Osteoblast (primary cell): ENCODE results near the gene SDHA. TPM values are rescaled to one million over a fixed set of nuclear protein-coding genes. Genes with fewer than 3 reads are reported as not detected.

ENCODE experiments used
- DNase-seq: peaks from one replicate; pipeline ENCODE4 v3.0.0; 2011; ENCODE audit warnings: low spot score, mixed read lengths; ENCODE audit not compliant: insufficient read length; ENCODE audit errors: missing footprints
- H2AFZ ChIP-seq: 2 replicates; pipeline ENCODE4 v1.6.0; 2011; ENCODE audit warnings: mild to moderate bottlenecking, low read length
- H3K27ac ChIP-seq: 2 replicates; pipeline ENCODE4 v1.5.1; 2011; ENCODE audit warnings: mild to moderate bottlenecking, low read depth, low read length, moderate library complexity
- H3K27me3 ChIP-seq: 2 replicates; pipeline ENCODE4 v1.6.0; 2012; ENCODE audit warnings: mild to moderate bottlenecking, control low read depth, inconsistent platforms, low read length, moderate library complexity; ENCODE audit not compliant: insufficient read depth
- H3K36me3 ChIP-seq: 2 replicates; pipeline ENCODE4 v1.5.1; 2011; ENCODE audit warnings: mild to moderate bottlenecking, low read length, control low read depth, moderate library complexity; ENCODE audit not compliant: insufficient read depth
- H3K4me1 ChIP-seq: 2 replicates; pipeline ENCODE4 v1.5.1; 2011; ENCODE audit warnings: mild to moderate bottlenecking, low read length, control low read depth, moderate library complexity; ENCODE audit not compliant: insufficient read depth
- H3K4me2 ChIP-seq: 2 replicates; pipeline ENCODE4 v1.6.0; 2011; ENCODE audit warnings: mild to moderate bottlenecking, low read length; ENCODE audit not compliant: insufficient read depth
- H3K4me3 ChIP-seq: fragments of 200-600 bp; sonication (generic); 3 replicates; pipeline ENCODE4 v1.5.1; 2012; ENCODE audit warnings: mild to moderate bottlenecking, low read length, inconsistent platforms; ENCODE audit not compliant: insufficient read depth
- H3K79me2 ChIP-seq: 2 replicates; pipeline ENCODE4 v1.6.0; 2012; ENCODE audit warnings: mild to moderate bottlenecking, low read length, control low read depth, inconsistent platforms; ENCODE audit not compliant: insufficient read depth
- H3K9me3 ChIP-seq: 2 replicates; pipeline ENCODE4 v1.5.1; 2011; ENCODE audit warnings: low read depth, low read length, control low read depth
- H4K20me1 ChIP-seq: 2 replicates; pipeline ENCODE4 v1.6.0; 2012; ENCODE audit warnings: mild to moderate bottlenecking, low read length, control low read depth; ENCODE audit not compliant: insufficient read depth
- CTCF ChIP-seq: IDR thresholded peaks from 2 replicates; pipeline ENCODE4 v1.5.1; 2011; ENCODE audit warnings: mild to moderate bottlenecking, low read depth, low read length, moderate library complexity; ENCODE audit errors: extremely low read depth
- total RNA-seq: library from RNA; depleted of rRNA; stranded (reverse); fragments of >200 nt; gene quantifications from 2 replicates; pipeline ENCODE4 v1.2.3, GENCODE V29; 2012

SDHA gene
- total RNA-seq, 1 donor, result 83.6 TPM

- H4K20me1 ChIP-seq, result peaks cover 24% of the 10 kb centered on the region
- no peak overlapping the region for H3K4me3 ChIP-seq
- TF ChIP-seq CTCF, result no peak
- peaks cover 3% of the 10 kb centered on the region for H3K79me2 ChIP-seq
- no peak overlapping the region for H2AFZ ChIP-seq
- peaks cover 9% of the 10 kb centered on the region for H3K36me3 ChIP-seq
- H3K4me2 ChIP-seq, result no peak overlapping the region
- no peaks in the 10 kb centered on the region for H3K4me1 ChIP-seq
- H3K27ac ChIP-seq, result no peak overlapping the region
- H3K27me3 ChIP-seq, result no peaks in the 10 kb centered on the region
- peak; percentile 78 for DNase-seq
- H3K9me3 ChIP-seq, result no peaks in the 10 kb centered on the region
These were observed 18.7 kb upstream of the SDHA start for GRCh38 chr5:199197-199949.

- Histone ChIP-seq H3K36me3 (peaks cover 15% of the 10 kb centered on the region), H3K4me3 (no peak overlapping the region), H4K20me1 (peaks cover 24% of the 10 kb centered on the region), H3K27ac (no peak overlapping the region), H3K4me1 (no peaks in the 10 kb centered on the region), H3K9me3 (no peaks in the 10 kb centered on the region), H2AFZ (no peak overlapping the region), H3K4me2 (no peak overlapping the region), H3K27me3 (no peaks in the 10 kb centered on the region), H3K79me2 (peaks cover 8% of the 10 kb centered on the region)
- DNase-seq, result peak; percentile 80
- TF ChIP-seq CTCF, result no peak
These were observed 18.0 kb upstream of the SDHA start for GRCh38 chr5:199950-200645.

GRCh38 chr5:200985-201384 lies 17.1 kb upstream of the SDHA start:
- Histone ChIP-seq H3K27ac (no peak overlapping the region), H3K4me3 (no peak overlapping the region), H4K20me1 (peaks cover 21% of the 10 kb centered on the region), H3K9me3 (no peaks in the 10 kb centered on the region), H3K79me2 (peaks cover 15% of the 10 kb centered on the region), H3K36me3 (peaks cover 21% of the 10 kb centered on the region), H3K4me1 (no peaks in the 10 kb centered on the region), H3K4me2 (no peak overlapping the region), H2AFZ (no peak overlapping the region), H3K27me3 (no peaks in the 10 kb centered on the region)
- DNase-seq, result peak; percentile 63
- no peak for TF ChIP-seq CTCF

- Histone ChIP-seq H3K4me1 (no peaks in the 10 kb centered on the region), H3K4me3 (no peak overlapping the region), H3K9me3 (no peaks in the 10 kb centered on the region), H3K27ac (no peak overlapping the region), H3K36me3 (peaks cover 21% of the 10 kb centered on the region), H4K20me1 (peaks cover 25% of the 10 kb centered on the region), H2AFZ (no peak overlapping the region), H3K4me2 (no peak overlapping the region), H3K27me3 (no peaks in the 10 kb centered on the region), H3K79me2 (peaks cover 21% of the 10 kb centered on the region)
- no peak for DNase-seq
- TF ChIP-seq CTCF, result no peak
These were observed 16.4 kb upstream of the SDHA start for GRCh38 chr5:201672-202071.
